Liver (tissue), 9 donors: ENCODE measurements around the gene CHCT1. TPM values are rescaled to one million over a fixed set of nuclear protein-coding genes. Genes with fewer than 3 reads are reported as not detected.
"Not testable (repeated sequence)": the region's sequence is repeated elsewhere in the genome, so short reads cannot be mapped to it uniquely, and the experiment has no call there.

Source experiments
- DNase-seq: peaks from one replicate; pipeline ENCODE4 v3.0.0-alpha.2; 2017; ENCODE audit warnings: low spot score
- H3K27ac ChIP-seq, 2 donors: one replicate each; pipeline ENCODE4 v1.7.0; 2013; ENCODE audit warnings: inconsistent platforms in 2 of 2, low read length in 2 of 2, control low read depth in 1 of 2, low read depth in 1 of 2, mild to moderate bottlenecking in 1 of 2
- H3K27me3 ChIP-seq, 4 donors: one replicate each; pipeline versions ENCODE4 v1.6.1 to v1.7.0; 2013; ENCODE audit warnings: low read length in 3 of 4, inconsistent platforms in 1 of 4, mild to moderate bottlenecking in 1 of 4, moderate library complexity in 1 of 4; ENCODE audit not compliant: control insufficient read depth in 4 of 4, insufficient read depth in 4 of 4
- H3K36me3 ChIP-seq, 4 donors: one replicate each; pipeline versions ENCODE4 v1.6.1 to v1.7.0; 2013; ENCODE audit warnings: low read length in 3 of 4, mild to moderate bottlenecking in 3 of 4, low read depth in 1 of 4, moderate library complexity in 1 of 4; ENCODE audit not compliant: control insufficient read depth in 4 of 4, insufficient read depth in 3 of 4
- H3K4me1 ChIP-seq, 4 donors: one replicate each; pipeline versions ENCODE4 v1.6.1 to v1.7.0; 2013; ENCODE audit warnings: low read length in 3 of 4, mild to moderate bottlenecking in 3 of 4, moderate library complexity in 1 of 4; ENCODE audit not compliant: control insufficient read depth in 4 of 4, insufficient read depth in 4 of 4
- H3K4me3 ChIP-seq, 3 donors: one replicate each; pipeline versions ENCODE4 v1.6.1 to v1.7.0; 2013; ENCODE audit warnings: low read length in 3 of 3, control low read depth in 1 of 3, low read depth in 1 of 3, mild to moderate bottlenecking in 1 of 3
- H3K9ac ChIP-seq, 2 donors: one replicate each; pipeline ENCODE4 v1.7.0; 2013; ENCODE audit warnings: low read length in 2 of 2, mild to moderate bottlenecking in 2 of 2, moderate library complexity in 2 of 2, control low read depth in 1 of 2, low read depth in 1 of 2
- H3K9me3 ChIP-seq, 4 donors: one replicate each; pipeline versions ENCODE4 v1.6.1 to v1.7.0; 2013; ENCODE audit warnings: low read length in 3 of 4; ENCODE audit not compliant: control insufficient read depth in 4 of 4
- EGR1 ChIP-seq, 2 donors: IDR thresholded peaks; 2 replicates each; pipeline ENCODE4 v1.6.1; 2016 to 2018; ENCODE audit warnings: antibody characterized with exemption in 2 of 2, low read depth in 2 of 2
- FOXA1 ChIP-seq: IDR thresholded peaks from 2 replicates; pipeline ENCODE4 v1.6.1; 2016; ENCODE audit warnings: antibody characterized with exemption
- HNF4A ChIP-seq, 2 donors: conservative IDR thresholded peaks; 2 replicates each; pipeline ENCODE4 v1.6.1; 2016; ENCODE audit warnings: antibody characterized with exemption in 2 of 2, mild to moderate bottlenecking in 2 of 2
- HNF4G ChIP-seq: IDR thresholded peaks from 2 replicates; pipeline ENCODE4 v1.6.1; 2016; ENCODE audit warnings: antibody characterized with exemption
- JUND ChIP-seq, 2 donors: IDR thresholded peaks; 2 replicates each; pipeline ENCODE4 v1.6.1; 2016; ENCODE audit warnings: antibody characterized with exemption in 2 of 2
- NR2F2 ChIP-seq: IDR thresholded peaks from 2 replicates; pipeline ENCODE4 v1.6.1; 2016; ENCODE audit warnings: antibody characterized with exemption
- RAD21 ChIP-seq, 2 donors: IDR thresholded peaks; 2 replicates each; pipeline ENCODE4 v1.6.1; 2016; ENCODE audit warnings: antibody characterized with exemption in 2 of 2, mild to moderate bottlenecking in 2 of 2
- REST ChIP-seq: IDR thresholded peaks from 2 replicates; pipeline ENCODE4 v1.6.1; 2016; ENCODE audit warnings: antibody characterized with exemption, mild to moderate bottlenecking
- TAF1 ChIP-seq: conservative IDR thresholded peaks from 2 replicates; pipeline ENCODE4 v1.6.1; 2016; ENCODE audit warnings: antibody characterized with exemption, mild to moderate bottlenecking
- WGBS: extraction: QIAGEN DNeasy Blood & Tissue Kit; methylation state at CpG from one replicate; pipeline ENCODE4 v1.1.7; 2013; 5-methylcytosine and 5-hydroxymethylcytosine counted together
- polyA plus RNA-seq, 2 donors: library from polyadenylated mRNA; stranded (reverse) in 1 of 2; unstranded in 1 of 2; fragments of 200-250 nt in 1 of 2; fragments of >200 nt in 1 of 2; fragmentation: Nextera tagmentation in 1 of 2; extraction: Ambion mirVana in 1 of 2; gene quantifications; one replicate each; pipeline versions ENCODE4 v1.2.1 to v1.2.3, GENCODE V29; 2013 to 2015
- total RNA-seq, 2 donors: library from RNA; depleted of rRNA; stranded (reverse); fragments of >200 nt; gene quantifications; one replicate each; pipeline ENCODE4 v1.2.3, GENCODE V29; 2014
- donor health status: healthy.
- donor health status: healthy.
- donor health status: healthy.
- donor health status: healthy.
- donor health status: healthy.

CHCT1 gene
- total RNA-seq (not detected), polyA plus RNA-seq (not detected)

- Histone ChIP-seq H3K27me3 (no peaks in the 10 kb centered on the region), H3K36me3 (no peaks in the 10 kb centered on the region), H3K9me3 (no peaks in the 10 kb centered on the region), H3K4me3 (peak within 1 kb of the TSS; percentile 15 to 40 (median 36)), H3K27ac (no peak within 1 kb of the TSS), H3K9ac (peak within 1 kb of the TSS; percentile 59 to 64), H3K4me1 (peaks cover 3 to 5% (median 4%) of the 10 kb centered on the region in 4 donors)
- no peak for DNase-seq
- WGBS, result 76% methylated on average over 18 of the region's 18 CpGs
- TF ChIP-seq FOXA1, result no peak
- TF ChIP-seq RAD21 (IDR thresholded peaks at IDR 0.05), result no peak
- TF ChIP-seq HNF4A (conservative IDR thresholded peaks at IDR 0.05), result no peak
Measured at GRCh38 chr17:60422162-60422665, at the start of gene CHCT1. Gene CHCT1, plus strand, starts transcription at chr17:60422489. Its CDS starts 104 bp downstream, at chr17:60422593.

GRCh38 chr17:60372790-60373483, 49.4 kb upstream of the CHCT1 start:
- TF ChIP-seq NR2F2 (no peak), REST (no peak), TAF1 (no peak), FOXA1 (no peak), EGR1 (IDR thresholded peaks at IDR 0.05; ENCODE audit: low read depth in 2 of 2) (no peak), JUND (IDR thresholded peaks at IDR 0.05) (no peak), HNF4G (no peak)
- DNase-seq, result no peak
- Histone ChIP-seq H3K36me3 (no peaks in the 10 kb centered on the region), H3K9me3 (no peaks in the 10 kb centered on the region), H3K27ac (peak overlapping the region in 1 of 2 donors; percentile 3), H3K4me1 (peaks cover 2 to 13% (median 8%) of the 10 kb centered on the region in 4 donors), H3K27me3 (no peaks in the 10 kb centered on the region), H3K4me3 (no peak overlapping the region), H3K9ac (no peak overlapping the region)
- 96% methylated on average over 6 of the region's 6 CpGs for WGBS

- not testable (repeated sequence) for H3K36me3 ChIP-seq, DNase-seq, H3K4me3 ChIP-seq, H3K9ac ChIP-seq, H3K4me1 ChIP-seq, H3K27ac ChIP-seq, H3K27me3 ChIP-seq, H3K9me3 ChIP-seq
- WGBS, result 95% methylated on average over 1 of the region's 1 CpG
Measured at GRCh38 chr17:60378187-60378586, 44.1 kb upstream of the CHCT1 start.

- not testable (repeated sequence) for H3K27me3 ChIP-seq, H3K36me3 ChIP-seq, H3K4me1 ChIP-seq, DNase-seq, H3K27ac ChIP-seq, H3K9ac ChIP-seq, H3K9me3 ChIP-seq, H3K4me3 ChIP-seq
- WGBS, result 28% methylated on average over 2 of the region's 3 CpGs
Measured at GRCh38 chr17:60379461-60379860, 42.8 kb upstream of the CHCT1 start.
